NCI-H226 (cell line): Measurements from ENCODE around the gene BANP.
"Not testable (repeated sequence)": the region's sequence is repeated elsewhere in the genome, so short reads cannot be mapped to it uniquely, and the experiment has no call there.

Source experiments
- DNase-seq: peaks from one replicate; pipeline ENCODE4 v3.0.0-alpha.2; 2015

Gene BANP

GRCh38 chr16:87950765-87951551 is at the start of gene BANP:
BANP (plus strand) TSS chr16:87951434; CDS start chr16:87975116, 23,682 bp downstream.
- DNase-seq: peak; percentile 99

- DNase-seq: not testable (repeated sequence)
Observed at GRCh38 chr16:87904963-87905362, 46.3 kb upstream of the BANP start.

- not testable (repeated sequence) for DNase-seq
Observed at GRCh38 chr16:87905521-87905920, 45.7 kb upstream of the BANP start.

GRCh38 chr16:87908101-87908500 is 43.1 kb upstream of the BANP start:
- DNase-seq: not testable (repeated sequence)

- DNase-seq: peak; percentile 35
Observed at GRCh38 chr16:87909203-87909935, 41.9 kb upstream of the BANP start.

- not testable (repeated sequence) for DNase-seq
Observed at GRCh38 chr16:87911106-87911763, 40.0 kb upstream of the BANP start.

- DNase-seq: not testable (repeated sequence)
Observed at GRCh38 chr16:87912691-87913090, 38.5 kb upstream of the BANP start.

- DNase-seq: not testable (repeated sequence)
Observed at GRCh38 chr16:87914021-87914725, 37.1 kb upstream of the BANP start.

GRCh38 chr16:87914812-87915211 is 36.4 kb upstream of the BANP start:
- DNase-seq: no peak

GRCh38 chr16:87917503-87917902 is 33.7 kb upstream of the BANP start:
- DNase-seq: no peak

- no peak for DNase-seq
Observed at GRCh38 chr16:87918338-87918737, 32.9 kb upstream of the BANP start.

GRCh38 chr16:87918866-87919680 is 32.2 kb upstream of the BANP start:
- DNase-seq: no peak

- no peak for DNase-seq
Observed at GRCh38 chr16:87919681-87919994, 31.6 kb upstream of the BANP start.

- no peak for DNase-seq
Observed at GRCh38 chr16:87921236-87921773, 29.9 kb upstream of the BANP start.

GRCh38 chr16:87922250-87922871 is 28.9 kb upstream of the BANP start:
- no peak for DNase-seq

GRCh38 chr16:87924041-87924810 is 27.0 kb upstream of the BANP start:
- no peak for DNase-seq

- DNase-seq: no peak
Observed at GRCh38 chr16:87924811-87925670, 26.2 kb upstream of the BANP start.

GRCh38 chr16:87926246-87927194 is 24.7 kb upstream of the BANP start:
- no peak for DNase-seq
